Measurements from ENCODE around the gene FGF13.

Gene FGF13

DNA sequence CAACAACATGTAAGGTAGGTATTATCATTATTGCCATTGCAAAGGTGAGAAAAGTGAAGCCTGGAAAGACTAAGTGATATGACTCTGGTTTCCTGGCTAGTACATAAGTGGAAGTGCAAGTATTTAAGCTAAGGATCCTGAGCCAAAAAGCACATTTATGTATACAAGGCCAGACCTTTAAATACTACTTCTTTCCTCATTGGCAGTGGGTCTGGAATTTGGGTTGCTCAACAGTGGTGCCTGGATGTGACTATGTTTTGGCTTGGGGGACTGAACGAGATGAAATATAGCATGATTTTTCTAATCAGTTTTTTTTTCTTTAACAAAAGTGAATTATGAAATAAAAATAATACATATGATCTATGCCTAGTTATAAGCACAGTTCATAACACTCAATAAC lies 7.4 kb upstream of the FGF13 start:
- H3K36me3 ChIP-seq (ENCODE audit: control insufficient read depth, insufficient read depth, low read length) = no peaks in the 10 kb centered on the region
- H3K4me3 ChIP-seq (ENCODE audit: low read depth, low read length) = no peak overlapping the region

DNA sequence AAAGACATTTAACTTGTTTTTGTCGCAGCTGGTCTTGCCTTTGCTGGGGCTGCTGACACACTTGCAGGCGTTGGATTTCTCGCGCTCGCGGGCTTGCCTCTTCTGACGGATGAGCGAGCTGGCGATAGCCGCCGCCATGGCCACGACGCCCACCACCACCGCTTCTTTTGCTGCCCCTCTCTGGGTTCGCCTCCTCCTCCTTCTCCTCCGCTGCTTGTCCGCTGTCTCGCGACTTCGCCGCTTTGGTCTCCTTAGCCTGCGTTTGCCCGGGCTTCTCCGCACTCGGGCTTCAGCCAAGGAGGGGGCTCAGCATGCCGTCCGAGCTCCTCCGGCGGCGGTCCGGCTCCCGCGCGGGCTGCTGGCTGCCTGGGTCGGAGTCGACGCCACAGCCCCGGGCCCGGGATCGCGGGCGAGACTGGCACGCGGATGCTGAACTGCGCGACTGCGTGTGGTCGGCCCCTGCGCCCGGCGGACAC lies 613 bp downstream of the FGF13 start:
- Histone ChIP-seq H3K9me3 (ENCODE audit: control insufficient read depth, insufficient read depth, low read depth, low read length) (no peaks in the 10 kb centered on the region), H3K4me1 (ENCODE audit: control insufficient read depth, insufficient read depth, low read length) (peaks cover 17% of the 10 kb centered on the region), H3K36me3 (ENCODE audit: control insufficient read depth, insufficient read depth, low read length) (peaks cover 27% of the 10 kb centered on the region), H3K27me3 (ENCODE audit: control insufficient read depth, insufficient read depth, low read length) (peaks cover 5% of the 10 kb centered on the region; the same call in 1 of the 2 replicates), H3K27ac (ENCODE audit: low read depth, low read length) (peak overlapping the region; percentile 52; the same call in 1 of the 2 replicates), H3K9ac (ENCODE audit: low read length) (peak overlapping the region; percentile 85), H3K4me3 (ENCODE audit: low read depth, low read length) (peak overlapping the region; percentile 83)

More for the DNA sequence above, 7.4 kb upstream of the FGF13 start:
- Histone ChIP-seq H3K27ac (ENCODE audit: low read depth, low read length) (no peak overlapping the region), H3K9me3 (ENCODE audit: control insufficient read depth, insufficient read depth, low read depth, low read length) (no peaks in the 10 kb centered on the region), H3K27me3 (ENCODE audit: control insufficient read depth, insufficient read depth, low read length) (no peaks in the 10 kb centered on the region; the same call in 1 of the 2 replicates), H3K4me1 (ENCODE audit: control insufficient read depth, insufficient read depth, low read length) (peaks cover 6% of the 10 kb centered on the region; the same call in 1 of the 2 replicates), H3K9ac (ENCODE audit: low read length) (no peak overlapping the region)

DNA sequence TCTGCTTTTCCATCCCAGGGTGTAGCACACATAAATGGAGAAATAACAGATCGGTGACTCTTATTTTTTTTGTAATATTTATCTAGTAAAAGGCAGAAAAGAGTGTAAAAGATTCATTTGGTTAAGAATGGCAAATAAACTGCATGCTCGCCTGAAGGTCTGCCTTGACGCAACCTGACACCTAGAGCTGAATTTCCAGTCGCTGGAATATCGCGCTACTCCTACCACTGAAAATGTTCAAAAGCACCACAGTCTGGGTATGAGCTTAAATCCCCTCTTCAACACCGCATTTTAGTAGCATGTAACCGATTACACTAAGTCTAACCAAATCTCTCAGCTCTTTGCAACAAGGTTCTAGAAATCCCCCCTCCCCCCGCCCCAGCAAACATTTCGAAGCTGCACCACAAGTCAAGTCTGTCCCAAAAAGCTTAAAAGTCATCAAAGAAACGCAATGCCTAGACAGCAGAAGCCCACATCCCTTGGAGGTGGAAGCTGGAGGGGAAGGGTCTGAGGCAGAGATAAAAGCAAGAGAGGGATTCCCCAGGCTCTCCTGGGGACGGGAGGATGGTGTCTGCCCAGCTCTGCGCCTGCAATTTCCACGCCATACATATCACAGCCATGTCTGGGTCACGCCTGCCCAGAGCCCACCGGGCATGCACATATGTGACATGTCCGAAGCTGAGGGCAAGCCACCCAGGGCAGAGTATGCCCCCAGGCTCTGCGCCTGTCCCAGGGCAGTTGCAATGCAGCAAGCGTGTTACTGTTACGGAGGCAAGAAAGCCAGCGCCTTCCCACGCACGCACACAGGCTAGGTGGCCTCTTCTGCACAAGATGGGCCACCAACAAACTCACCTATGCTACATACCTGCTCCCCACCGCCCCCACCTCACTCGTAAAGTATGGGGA lies 1.4 kb downstream of the FGF13 start:
- Histone ChIP-seq H3K9me3 (ENCODE audit: control insufficient read depth, insufficient read depth, low read depth, low read length) (no peaks in the 10 kb centered on the region), H3K27ac (ENCODE audit: low read depth, low read length) (no peak overlapping the region), H3K4me1 (ENCODE audit: control insufficient read depth, insufficient read depth, low read length) (peaks cover 15% of the 10 kb centered on the region), H3K4me3 (ENCODE audit: low read depth, low read length) (peak overlapping the region; percentile 83), H3K9ac (ENCODE audit: low read length) (peak overlapping the region; percentile 85), H3K36me3 (ENCODE audit: control insufficient read depth, insufficient read depth, low read length) (peaks cover 29% of the 10 kb centered on the region), H3K27me3 (ENCODE audit: control insufficient read depth, insufficient read depth, low read length) (peaks cover 5% of the 10 kb centered on the region; the same call in 1 of the 2 replicates)

DNA sequence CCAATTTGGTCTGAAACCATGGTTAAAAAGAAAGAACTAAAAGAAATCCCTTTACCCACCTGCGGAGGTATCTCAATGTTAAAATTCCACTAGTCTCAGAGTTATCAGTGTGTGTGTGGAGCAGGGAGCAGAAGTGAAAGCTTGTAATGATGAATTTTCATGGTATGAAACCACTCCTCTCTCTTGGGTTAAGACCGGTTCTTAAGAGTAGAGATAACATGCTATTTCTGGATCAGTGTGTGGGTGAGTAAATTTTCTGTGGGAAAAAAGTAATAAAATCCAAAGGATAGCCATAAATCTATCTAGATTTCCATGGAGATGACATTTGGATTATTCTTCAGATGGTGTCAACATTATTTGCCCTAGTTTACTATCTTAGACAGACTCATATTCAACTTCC lies 3.2 kb downstream of the FGF13 start:
- Histone ChIP-seq H3K4me3 (ENCODE audit: low read depth, low read length) (no peak overlapping the region), H3K27ac (ENCODE audit: low read depth, low read length) (no peak overlapping the region), H3K27me3 (ENCODE audit: control insufficient read depth, insufficient read depth, low read length) (peaks cover under 1% of the 10 kb centered on the region; the same call in 1 of the 2 replicates), H3K4me1 (ENCODE audit: control insufficient read depth, insufficient read depth, low read length) (peaks cover 9% of the 10 kb centered on the region), H3K36me3 (ENCODE audit: control insufficient read depth, insufficient read depth, low read length) (peaks cover 38% of the 10 kb centered on the region), H3K9ac (ENCODE audit: low read length) (no peak overlapping the region), H3K9me3 (ENCODE audit: control insufficient read depth, insufficient read depth, low read depth, low read length) (no peaks in the 10 kb centered on the region)

DNA sequence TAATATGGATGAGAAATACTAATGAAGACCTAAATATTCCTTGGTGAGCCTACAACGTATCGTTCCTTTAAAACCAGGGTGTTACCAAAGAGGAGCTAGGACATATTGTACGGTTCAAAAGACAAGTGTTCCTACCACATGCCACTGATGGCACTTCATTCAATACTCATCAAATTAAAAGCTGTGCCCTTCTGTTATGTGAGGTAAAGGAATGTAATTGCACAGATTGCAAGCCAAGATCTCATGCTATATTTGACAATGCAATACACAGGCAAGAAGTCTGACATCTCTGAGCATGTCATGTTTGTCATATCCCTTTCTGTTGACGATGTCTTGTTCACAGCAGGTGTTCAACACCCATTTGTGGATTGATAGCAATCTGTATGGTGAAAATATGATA lies 6.9 kb downstream of the FGF13 start:
- no peak overlapping the region for H3K27ac ChIP-seq (ENCODE audit: low read depth, low read length)
- no peak overlapping the region for H3K9ac ChIP-seq (ENCODE audit: low read length)
- H3K9me3 ChIP-seq (ENCODE audit: control insufficient read depth, insufficient read depth, low read depth, low read length) = no peaks in the 10 kb centered on the region
- no peaks in the 10 kb centered on the region; the same call in 1 of the 2 replicates for H3K27me3 ChIP-seq (ENCODE audit: control insufficient read depth, insufficient read depth, low read length)
- peaks cover 71% of the 10 kb centered on the region for H3K36me3 ChIP-seq (ENCODE audit: control insufficient read depth, insufficient read depth, low read length)
- no peaks in the 10 kb centered on the region for H3K4me1 ChIP-seq (ENCODE audit: control insufficient read depth, insufficient read depth, low read length)
- H3K4me3 ChIP-seq (ENCODE audit: low read depth, low read length) = no peak overlapping the region

DNA sequence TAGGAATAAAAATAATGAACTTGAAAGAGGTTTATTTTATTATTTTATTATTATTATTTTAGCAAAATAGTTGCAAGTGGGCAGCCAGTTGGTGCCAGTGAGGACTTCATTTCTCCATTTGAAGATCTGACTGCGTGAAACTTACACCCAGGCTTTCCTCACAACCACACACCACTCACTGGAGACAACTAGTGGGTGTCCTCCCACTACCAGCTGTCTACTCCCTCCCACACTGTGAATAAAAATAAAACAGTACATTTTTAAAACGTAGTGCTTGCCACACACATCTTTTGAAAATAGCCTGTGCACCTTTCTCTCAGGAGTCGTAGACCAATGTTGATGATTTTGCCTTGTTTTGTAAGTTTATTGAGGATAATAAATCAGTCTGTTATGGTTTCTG lies 7.4 kb downstream of the FGF13 start:
- H3K27ac ChIP-seq (ENCODE audit: low read depth, low read length) = no peak overlapping the region
- no peaks in the 10 kb centered on the region for H3K9me3 ChIP-seq (ENCODE audit: control insufficient read depth, insufficient read depth, low read depth, low read length)
- H3K36me3 ChIP-seq (ENCODE audit: control insufficient read depth, insufficient read depth, low read length) = peaks cover 76% of the 10 kb centered on the region
- H3K4me3 ChIP-seq (ENCODE audit: low read depth, low read length) = no peak overlapping the region
- no peak overlapping the region for H3K9ac ChIP-seq (ENCODE audit: low read length)
- H3K27me3 ChIP-seq (ENCODE audit: control insufficient read depth, insufficient read depth, low read length) = no peaks in the 10 kb centered on the region; the same call in 1 of the 2 replicates
- no peaks in the 10 kb centered on the region for H3K4me1 ChIP-seq (ENCODE audit: control insufficient read depth, insufficient read depth, low read length)

DNA sequence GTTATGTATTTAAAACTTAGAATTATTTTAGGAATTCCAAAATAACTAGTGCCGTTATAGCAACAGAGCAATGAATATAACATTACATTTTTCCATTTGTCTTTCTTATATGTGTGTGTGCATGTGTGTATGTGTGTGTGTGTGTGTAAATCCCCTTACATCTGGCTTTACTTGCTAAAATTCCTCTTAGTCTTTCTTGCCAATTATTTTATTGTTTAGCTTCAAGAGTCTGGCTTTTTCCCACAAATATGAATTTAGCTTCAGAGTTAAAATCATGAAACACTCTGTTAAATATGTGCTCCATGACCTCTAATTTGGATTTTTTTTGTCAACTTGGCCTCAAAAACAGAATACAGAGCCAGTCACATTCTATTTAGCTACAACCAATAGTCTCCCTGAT lies 18.9 kb downstream of the FGF13 start:
- Histone ChIP-seq H3K9ac (ENCODE audit: low read length) (no peak overlapping the region), H3K4me1 (ENCODE audit: control insufficient read depth, insufficient read depth, low read length) (peaks cover 8% of the 10 kb centered on the region), H3K4me3 (ENCODE audit: low read depth, low read length) (no peak overlapping the region), H3K9me3 (ENCODE audit: control insufficient read depth, insufficient read depth, low read depth, low read length) (no peaks in the 10 kb centered on the region), H3K27me3 (ENCODE audit: control insufficient read depth, insufficient read depth, low read length) (no peaks in the 10 kb centered on the region; the same call in 1 of the 2 replicates), H3K27ac (ENCODE audit: low read depth, low read length) (no peak overlapping the region), H3K36me3 (ENCODE audit: control insufficient read depth, insufficient read depth, low read length) (no peaks in the 10 kb centered on the region)

DNA sequence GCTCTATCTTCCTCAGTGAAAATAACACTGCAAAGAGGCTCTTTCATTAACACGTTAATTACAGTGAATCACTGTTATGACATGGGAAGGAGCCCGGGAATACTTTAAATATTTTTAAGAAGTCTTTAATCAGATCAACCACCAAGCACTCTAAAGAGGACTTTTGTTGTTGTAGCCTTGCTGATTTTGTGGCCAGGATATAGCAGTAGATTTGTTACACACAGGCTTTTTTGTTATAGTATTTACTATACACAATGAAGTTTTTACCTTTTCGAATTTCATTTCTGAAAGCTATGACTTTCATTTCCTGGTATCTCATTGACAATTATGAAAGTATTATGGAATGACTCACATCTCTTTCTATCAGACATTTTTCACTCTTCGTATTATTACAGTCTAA lies 20.3 kb downstream of the FGF13 start:
- H3K27me3 ChIP-seq (ENCODE audit: control insufficient read depth, insufficient read depth, low read length) = no peaks in the 10 kb centered on the region; the same call in 1 of the 2 replicates
- no peaks in the 10 kb centered on the region for H3K36me3 ChIP-seq (ENCODE audit: control insufficient read depth, insufficient read depth, low read length)
- H3K9me3 ChIP-seq (ENCODE audit: control insufficient read depth, insufficient read depth, low read depth, low read length) = no peaks in the 10 kb centered on the region

DNA sequence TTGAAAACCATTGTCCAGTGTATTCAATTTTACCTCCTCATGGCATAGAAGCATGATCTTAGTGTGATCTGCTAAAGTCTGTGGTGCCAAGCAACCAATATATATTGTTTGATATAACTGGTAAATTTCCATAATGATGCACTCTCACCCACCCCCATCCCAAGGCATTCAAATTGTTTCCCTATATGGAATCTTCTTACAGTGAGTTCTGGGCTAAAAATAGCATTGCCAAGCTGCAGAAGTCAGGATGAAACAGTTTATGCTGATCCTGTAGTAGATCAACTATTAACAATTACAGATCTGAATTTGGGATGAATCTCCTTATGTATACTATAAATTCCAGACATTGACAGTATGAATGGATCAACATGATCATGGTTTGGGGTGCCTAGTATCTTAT lies 20.9 kb downstream of the FGF13 start:
- H3K9me3 ChIP-seq (ENCODE audit: control insufficient read depth, insufficient read depth, low read depth, low read length) = no peaks in the 10 kb centered on the region
- H3K27me3 ChIP-seq (ENCODE audit: control insufficient read depth, insufficient read depth, low read length) = no peaks in the 10 kb centered on the region; the same call in 1 of the 2 replicates
- no peak overlapping the region for H3K9ac ChIP-seq (ENCODE audit: low read length)
- H3K4me1 ChIP-seq (ENCODE audit: control insufficient read depth, insufficient read depth, low read length) = peaks cover 8% of the 10 kb centered on the region
- no peak overlapping the region for H3K4me3 ChIP-seq (ENCODE audit: low read depth, low read length)
- H3K27ac ChIP-seq (ENCODE audit: low read depth, low read length) = no peak overlapping the region
- no peaks in the 10 kb centered on the region for H3K36me3 ChIP-seq (ENCODE audit: control insufficient read depth, insufficient read depth, low read length)

More for the DNA sequence above, 20.3 kb downstream of the FGF13 start:
- H3K4me1 ChIP-seq (ENCODE audit: control insufficient read depth, insufficient read depth, low read length) = peaks cover 8% of the 10 kb centered on the region
- H3K4me3 ChIP-seq (ENCODE audit: low read depth, low read length) = no peak overlapping the region
- no peak overlapping the region for H3K9ac ChIP-seq (ENCODE audit: low read length)
- H3K27ac ChIP-seq (ENCODE audit: low read depth, low read length) = no peak overlapping the region

DNA sequence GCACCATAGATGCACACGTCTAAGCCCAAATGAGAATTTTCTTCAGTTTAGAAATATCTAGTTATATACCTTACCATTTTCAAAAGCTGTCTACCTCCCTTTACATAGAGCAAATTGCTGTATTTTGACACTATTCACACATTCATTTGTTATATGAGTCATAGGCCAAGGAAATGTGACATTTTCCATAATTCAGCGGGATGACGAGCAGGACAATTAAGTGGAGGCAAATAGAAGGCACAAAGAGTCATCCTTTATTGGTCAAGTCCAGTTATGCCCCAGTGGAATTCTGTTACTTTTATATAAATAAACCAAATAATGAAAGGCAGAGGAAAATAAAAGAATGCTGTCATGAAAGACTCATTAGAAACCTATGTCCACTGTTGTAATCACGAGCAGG lies 27.9 kb downstream of the FGF13 start:
- no peak overlapping the region for H3K4me3 ChIP-seq (ENCODE audit: low read depth, low read length)
- no peak overlapping the region for H3K27ac ChIP-seq (ENCODE audit: low read depth, low read length)
- H3K9ac ChIP-seq (ENCODE audit: low read length) = no peak overlapping the region
- no peaks in the 10 kb centered on the region for H3K9me3 ChIP-seq (ENCODE audit: control insufficient read depth, insufficient read depth, low read depth, low read length)
- H3K4me1 ChIP-seq (ENCODE audit: control insufficient read depth, insufficient read depth, low read length) = no peaks in the 10 kb centered on the region
- no peaks in the 10 kb centered on the region; the same call in 1 of the 2 replicates for H3K27me3 ChIP-seq (ENCODE audit: control insufficient read depth, insufficient read depth, low read length)
- H3K36me3 ChIP-seq (ENCODE audit: control insufficient read depth, insufficient read depth, low read length) = no peaks in the 10 kb centered on the region; the same call in 1 of the 2 replicates

DNA sequence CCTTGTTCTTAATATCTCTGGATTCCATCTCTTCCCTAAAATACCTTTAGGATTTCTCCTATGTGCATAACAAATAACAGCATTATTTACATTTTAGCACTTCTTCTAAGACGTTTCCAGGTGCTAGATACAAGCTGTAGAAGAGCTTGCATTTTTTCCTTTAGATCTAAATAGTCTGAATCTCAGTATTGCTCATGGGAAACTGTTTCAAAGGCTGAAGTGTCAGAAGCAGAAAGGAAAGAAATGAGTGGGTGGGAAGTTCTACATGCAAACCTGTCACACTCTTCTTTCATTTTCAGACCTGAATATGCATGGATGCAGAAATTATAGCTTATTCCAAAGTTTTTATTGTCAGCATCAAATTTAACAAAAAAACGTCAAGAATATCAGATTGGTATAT lies 41.8 kb downstream of the FGF13 start:
- H3K36me3 ChIP-seq (ENCODE audit: control insufficient read depth, insufficient read depth, low read length) = no peaks in the 10 kb centered on the region
- no peaks in the 10 kb centered on the region; the same call in 1 of the 2 replicates for H3K27me3 ChIP-seq (ENCODE audit: control insufficient read depth, insufficient read depth, low read length)
- H3K27ac ChIP-seq (ENCODE audit: low read depth, low read length) = no peak overlapping the region
- H3K4me3 ChIP-seq (ENCODE audit: low read depth, low read length) = no peak overlapping the region
- peaks cover 25% of the 10 kb centered on the region for H3K4me1 ChIP-seq (ENCODE audit: control insufficient read depth, insufficient read depth, low read length)
- H3K9ac ChIP-seq (ENCODE audit: low read length) = no peak overlapping the region
- no peaks in the 10 kb centered on the region for H3K9me3 ChIP-seq (ENCODE audit: control insufficient read depth, insufficient read depth, low read depth, low read length)
